GM19467 (cell line): ENCODE data around the gene CFHR2.

ENCODE experiments used
- ATAC-seq: cut with Tn5 transposase; IDR thresholded peaks from one replicate; pipeline ENCODE4 v1.9.1; 2021; ENCODE audit warnings: mild to moderate bottlenecking, moderate library complexity; ENCODE audit not compliant: unreplicated experiment

CFHR2 gene

DNA sequence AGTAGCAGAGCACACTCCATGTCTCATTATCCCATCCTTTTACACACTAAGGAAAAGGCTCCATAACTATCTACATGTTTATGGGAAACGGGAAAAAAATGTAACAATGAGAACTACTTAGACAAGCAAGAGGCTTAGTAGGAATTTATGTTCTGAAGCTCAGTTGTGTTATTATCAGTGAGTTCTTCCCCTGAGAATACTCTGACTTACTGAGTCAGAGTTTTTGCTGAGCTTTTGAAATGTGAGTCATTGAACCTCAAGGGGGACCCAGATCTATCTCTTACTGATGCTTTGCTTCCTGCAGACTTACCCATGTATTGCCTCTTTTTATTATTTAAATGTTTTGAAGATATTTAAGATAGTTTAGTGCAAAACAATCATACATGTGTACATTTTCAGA, 53.9 kb downstream of the CFHR2 start:
- no peak for ATAC-seq

DNA sequence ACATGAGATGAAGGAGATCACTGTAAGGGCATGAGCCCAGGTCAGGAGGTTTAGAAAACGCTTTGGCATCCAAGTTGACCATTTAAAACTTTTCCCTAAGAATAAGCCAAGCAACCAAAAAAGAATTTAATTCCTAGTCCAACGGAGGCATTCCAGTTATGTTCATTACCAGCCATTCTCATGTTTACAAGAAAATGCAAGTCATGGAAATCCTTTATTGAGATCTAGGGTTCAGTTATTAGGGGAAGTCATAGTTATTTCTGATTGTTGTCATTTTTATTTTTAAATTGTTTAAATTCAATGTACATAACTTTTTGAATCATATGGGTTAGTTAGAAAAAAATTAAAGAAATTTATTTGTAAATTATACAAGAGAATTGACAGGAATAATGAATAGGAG, 58.3 kb downstream of the CFHR2 start:
- no peak for ATAC-seq

DNA sequence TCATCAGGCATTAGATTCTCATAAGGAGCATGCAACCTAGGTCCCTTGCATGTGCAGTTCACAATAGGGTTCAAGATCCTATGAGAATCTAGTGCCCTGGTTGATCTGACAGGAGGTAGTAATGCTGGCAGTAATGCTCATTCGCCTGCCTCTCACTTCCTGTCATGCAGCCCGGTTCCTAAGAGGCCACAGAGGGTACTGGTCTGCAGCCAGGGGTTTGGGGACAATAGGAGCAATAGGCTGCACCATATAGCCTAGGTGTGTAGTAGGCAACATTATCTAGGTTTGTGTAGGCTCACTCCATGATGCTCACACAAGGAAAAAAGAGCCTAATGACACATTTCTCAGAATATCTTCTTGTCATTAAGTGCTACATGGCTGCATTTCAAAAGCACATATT, 59.6 kb downstream of the CFHR2 start:
- ATAC-seq, result no peak

DNA sequence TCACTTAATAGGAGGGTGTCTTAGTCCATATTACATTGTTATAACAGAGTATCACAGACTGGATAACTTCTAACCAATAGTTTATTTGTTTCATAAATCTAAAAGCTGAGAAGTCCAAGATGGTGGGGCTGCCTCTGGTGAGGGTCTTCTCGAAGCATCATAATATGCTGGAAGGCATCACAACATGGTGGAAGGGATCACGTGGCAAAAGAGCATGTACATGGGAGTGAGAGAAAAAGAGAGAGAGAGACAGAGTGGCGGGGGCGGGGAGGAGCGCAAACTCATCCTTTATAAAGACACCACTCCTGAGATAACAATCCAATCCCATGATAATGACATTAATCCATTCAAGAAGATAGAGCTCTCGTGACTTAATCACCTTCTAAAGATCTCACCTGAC, 65.3 kb downstream of the CFHR2 start:
- no peak for ATAC-seq
